ENCODE results near the gene HAUS8. TPM values are rescaled to one million over a fixed set of nuclear protein-coding genes. Genes with fewer than 3 reads are reported as not detected.

Gene HAUS8
- polyA plus RNA-seq, 3 donors, result 2.5 to 9.3 (median 4.4) TPM

DNA sequence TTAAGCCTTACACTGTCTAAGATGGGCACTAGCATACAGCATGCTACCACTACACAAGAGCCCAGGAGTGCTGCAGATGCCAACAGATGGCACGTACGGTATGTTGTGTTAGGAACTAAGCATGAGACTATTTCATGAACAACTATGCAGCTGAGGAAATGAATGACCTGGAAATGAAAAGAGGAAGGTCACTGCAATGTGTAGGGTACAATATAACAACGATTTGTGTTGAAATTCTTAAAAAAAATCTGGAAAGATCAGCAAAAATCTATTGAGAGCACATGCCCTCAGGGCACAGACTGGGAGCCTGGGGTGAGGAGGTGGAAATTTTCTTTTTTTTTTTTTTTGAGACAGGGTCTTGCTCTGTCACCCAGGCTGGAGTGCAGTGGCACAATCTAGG is 14.4 kb downstream of the HAUS8 start:
- Mint-ChIP-seq H3K36me3 (peaks cover 57 to 66% of the 10 kb centered on the region in 2 donors), H3K4me1 (peaks cover 29% of the 10 kb centered on the region), H3K4me3 (no peak overlapping the region), H3K27me3 (ENCODE audit: low read depth in 3 of 3) (no peaks in the 10 kb centered on the region), H3K9me3 (peaks cover 0 to 2% (median 0%) of the 10 kb centered on the region in 7 donors), H3K27ac (peak overlapping the region; percentile 49 to 83 (median 62))
- peak overlapping the region; percentile 27 to 44 for H3K27ac ChIP-seq (ENCODE audit: low read depth in 1 of 2, low read length in 2 of 2)
- H3K9ac ChIP-seq (ENCODE audit: insufficient read depth, low read length, poor library complexity, severe bottlenecking), result no peak overlapping the region
- peak in 1 of 3 donors; percentile 11 for DNase-seq
- TF ChIP-seq CTCF (IDR thresholded peaks at IDR 0.05), result no peak
- 7% methylated on average over 1 of the region's 3 CpGs for WGBS (ENCODE audit: insufficient coverage)
- no peaks in the 10 kb centered on the region for H3K27me3 ChIP-seq (ENCODE audit: control insufficient read depth in 2 of 2, insufficient read depth in 2 of 2, low read length in 2 of 2)
- H3K4me1 ChIP-seq (ENCODE audit: control insufficient read depth in 1 of 2, insufficient read depth in 2 of 2, low read length in 2 of 2), result peaks cover 12 to 13% of the 10 kb centered on the region in 2 donors
- peaks cover 31 to 68% of the 10 kb centered on the region in 2 donors for H3K36me3 ChIP-seq (replicated peaks in 1 of 2; ENCODE audit: control insufficient read depth in 1 of 2, insufficient read depth in 2 of 2, low read length in 2 of 2)
- peaks cover 41% of the 10 kb centered on the region for H3K79me2 ChIP-seq (ENCODE audit: insufficient read depth, low read length)
- no peaks in the 10 kb centered on the region for H4K20me1 ChIP-seq (ENCODE audit: insufficient read depth, low read length)
- no peaks in the 10 kb centered on the region for H3K9me3 ChIP-seq (replicated peaks in 1 of 2; ENCODE audit: control insufficient read depth in 1 of 2, insufficient read depth in 1 of 2, low read length in 2 of 2)
- no peak overlapping the region for H2AFZ ChIP-seq (ENCODE audit: insufficient read depth, low read depth, low read length, poor library complexity, severe bottlenecking)
- H3K4me3 ChIP-seq (replicated peaks in 1 of 3; ENCODE audit: low read depth in 2 of 3, low read length in 3 of 3), result no peak overlapping the region
- intact Hi-C loops (cut with micrococcal nuclease), result no loop called here
- H3K4me2 ChIP-seq (replicated peaks; ENCODE audit: extremely low read depth, low read length, poor library complexity, severe bottlenecking), result peak overlapping the region; percentile 12

- H3K36me3 Mint-ChIP-seq, result peaks cover 66 to 83% of the 10 kb centered on the region in 2 donors
- H3K4me3 Mint-ChIP-seq, result no peak overlapping the region
- H3K27me3 Mint-ChIP-seq (ENCODE audit: low read depth in 3 of 3), result peaks cover 0 to 5% (median 0%) of the 10 kb centered on the region in 3 donors
- H3K4me1 ChIP-seq (ENCODE audit: control insufficient read depth in 1 of 2, insufficient read depth in 2 of 2, low read length in 2 of 2), result peaks cover 12 to 13% of the 10 kb centered on the region in 2 donors
- intact Hi-C loops (cut with micrococcal nuclease), result loop anchor here in 1 of 2 donors (10.0 kb wide), 1 partner anchor 343 kb away; the partner anchor contains the start of gene NWD1
- H3K9me3 Mint-ChIP-seq, result peaks cover 0 to 2% (median 0%) of the 10 kb centered on the region in 7 donors
- H3K4me1 Mint-ChIP-seq, result peaks cover 19% of the 10 kb centered on the region
- H3K4me3 ChIP-seq (replicated peaks in 1 of 3; ENCODE audit: low read depth in 2 of 3, low read length in 3 of 3), result no peak overlapping the region
- 100% methylated on average over 5 of the region's 8 CpGs for WGBS (ENCODE audit: insufficient coverage)
- H3K27ac Mint-ChIP-seq, result no peak overlapping the region
- H3K9ac ChIP-seq (ENCODE audit: insufficient read depth, low read length, poor library complexity, severe bottlenecking), result no peak overlapping the region
- H2AFZ ChIP-seq (ENCODE audit: insufficient read depth, low read depth, low read length, poor library complexity, severe bottlenecking), result no peak overlapping the region
- DNase-seq, result no peak
- H3K79me2 ChIP-seq (ENCODE audit: insufficient read depth, low read length), result peaks cover 16% of the 10 kb centered on the region
- H3K27ac ChIP-seq (ENCODE audit: low read depth in 1 of 2, low read length in 2 of 2), result no peak overlapping the region
- H3K27me3 ChIP-seq (ENCODE audit: control insufficient read depth in 2 of 2, insufficient read depth in 2 of 2, low read length in 2 of 2), result no peaks in the 10 kb centered on the region
- H4K20me1 ChIP-seq (ENCODE audit: insufficient read depth, low read length), result no peaks in the 10 kb centered on the region
- H3K9me3 ChIP-seq (replicated peaks in 1 of 2; ENCODE audit: control insufficient read depth in 1 of 2, insufficient read depth in 1 of 2, low read length in 2 of 2), result no peaks in the 10 kb centered on the region
- no peak for TF ChIP-seq CTCF (IDR thresholded peaks at IDR 0.05)
- H3K4me2 ChIP-seq (replicated peaks; ENCODE audit: extremely low read depth, low read length, poor library complexity, severe bottlenecking), result no peak overlapping the region
- peaks cover 47 to 73% of the 10 kb centered on the region in 2 donors for H3K36me3 ChIP-seq (replicated peaks in 1 of 2; ENCODE audit: control insufficient read depth in 1 of 2, insufficient read depth in 2 of 2, low read length in 2 of 2)
Measured at GRCh38 chr19:17058236-17058635, 17.0 kb downstream of the HAUS8 start.
